Fibroblast of skin of scalp (primary cell): ENCODE data around the gene FAIM2.
A peak's percentile ranks its signal among the peaks of the same experiment; 100 is the strongest.

Experiments
- DNase-seq: peaks from one replicate; pipeline ENCODE4 v3.0.0-alpha.2; 2013

FAIM2 gene

DNA sequence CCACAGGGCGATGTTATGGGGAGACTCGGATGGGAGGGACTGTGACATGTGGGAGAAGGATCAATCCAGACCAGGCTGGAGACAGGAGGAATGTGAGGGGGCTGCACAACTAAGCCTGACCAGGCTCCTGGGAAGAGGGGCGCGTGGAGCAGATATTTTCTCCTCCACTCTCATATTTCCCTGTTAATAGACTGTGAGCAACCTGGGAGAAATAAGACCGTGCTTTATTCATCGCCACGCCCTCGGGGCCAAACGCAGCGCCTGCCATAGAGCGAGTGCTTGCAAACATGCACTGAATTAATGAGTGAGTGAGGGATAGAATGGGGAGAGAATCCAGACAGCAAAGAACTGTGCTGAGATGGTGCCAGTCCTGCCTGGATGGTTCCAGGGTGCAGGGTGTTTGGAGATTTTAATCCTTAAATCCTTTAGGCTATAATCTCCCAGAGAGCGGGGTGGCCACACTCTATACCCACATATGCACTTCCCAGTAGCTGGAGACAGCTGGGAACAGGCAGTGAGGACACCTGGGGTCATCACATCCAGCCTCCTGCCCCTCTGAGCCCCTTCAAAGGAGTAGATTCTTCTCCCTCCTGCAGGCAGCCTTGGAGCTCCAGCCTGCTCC, 13.6 kb upstream of the FAIM2 start:
- DNase-seq: no peak

DNA sequence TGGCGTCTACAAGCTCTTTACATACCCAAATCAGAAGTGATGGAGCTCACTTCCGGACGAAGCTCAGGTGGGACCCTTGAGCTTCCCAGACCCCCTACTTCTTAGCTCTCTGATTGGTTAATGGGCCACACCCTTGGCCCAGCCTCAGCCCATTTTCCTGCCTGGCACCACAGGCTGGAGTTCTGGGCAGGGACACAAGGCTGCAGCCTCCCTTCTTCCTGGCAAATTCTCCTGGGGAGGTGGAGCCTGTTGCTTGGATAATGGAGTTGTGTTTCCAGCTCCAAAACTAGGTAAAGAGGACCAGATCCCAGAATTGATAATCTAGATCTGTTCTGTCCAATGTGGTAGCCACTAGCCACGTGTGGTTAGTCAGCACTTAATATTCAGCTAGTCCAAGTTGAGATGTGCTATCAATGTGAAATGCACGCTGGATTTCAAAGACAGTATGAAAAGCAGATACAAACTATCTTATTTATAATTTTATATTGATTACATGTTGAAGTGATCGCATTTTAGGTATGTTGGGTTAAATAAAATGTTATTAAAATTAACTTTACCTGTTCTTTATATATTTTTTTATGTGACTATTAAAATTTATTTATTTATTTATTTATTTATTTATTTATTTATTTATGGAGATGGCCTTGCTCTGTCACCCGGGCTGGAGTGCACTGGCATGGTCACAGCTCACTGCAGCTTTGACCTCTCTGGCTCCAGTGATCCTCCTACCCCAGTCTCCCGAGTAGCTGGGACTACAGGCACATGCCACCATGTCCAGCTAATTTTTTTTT, 12.6 kb upstream of the FAIM2 start:
- no peak for DNase-seq

DNA sequence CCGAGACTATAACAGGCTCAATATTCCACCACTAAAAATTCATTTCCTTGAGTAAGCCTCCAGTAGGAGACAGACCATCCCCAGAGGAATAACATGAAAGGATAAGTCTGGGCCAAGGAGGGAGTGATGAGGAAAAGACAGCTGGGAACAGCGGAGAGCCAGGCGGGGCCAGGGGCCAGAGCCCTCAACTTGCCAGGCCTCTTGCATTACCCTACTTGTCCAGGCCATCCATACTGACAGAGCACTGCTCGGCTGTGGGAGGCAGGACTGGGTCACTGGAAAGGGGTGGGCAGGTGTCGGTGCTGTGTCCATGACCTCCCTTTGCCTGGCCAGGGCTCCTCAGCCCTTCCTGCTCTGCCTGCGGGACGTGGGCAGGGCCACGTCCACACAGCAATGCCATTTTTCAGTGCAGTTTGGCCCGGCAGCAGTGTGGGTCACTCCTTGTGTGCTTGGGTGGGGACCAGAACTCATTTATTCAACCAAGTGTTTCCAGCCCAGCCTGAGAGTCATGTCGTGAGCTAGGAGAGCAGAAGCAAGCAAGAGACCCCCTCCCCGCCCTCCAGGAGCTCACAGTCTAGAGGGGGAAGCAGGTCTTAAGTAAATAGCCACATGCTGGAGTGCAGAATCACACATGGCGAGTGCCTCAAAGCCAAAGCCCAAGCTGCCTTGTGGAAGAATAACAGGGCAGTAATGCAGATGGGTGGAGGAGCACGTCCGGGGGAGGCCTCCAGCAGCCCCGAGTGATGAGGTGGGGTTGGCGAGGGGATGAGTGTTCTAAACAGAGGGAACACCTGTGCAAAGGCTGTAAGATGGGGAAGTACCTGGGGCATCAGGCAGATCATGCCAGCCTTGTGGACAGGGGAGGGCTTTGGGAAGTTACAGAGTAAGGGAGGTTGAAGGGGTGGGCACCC, 8.9 kb upstream of the FAIM2 start:
- no peak for DNase-seq

DNA sequence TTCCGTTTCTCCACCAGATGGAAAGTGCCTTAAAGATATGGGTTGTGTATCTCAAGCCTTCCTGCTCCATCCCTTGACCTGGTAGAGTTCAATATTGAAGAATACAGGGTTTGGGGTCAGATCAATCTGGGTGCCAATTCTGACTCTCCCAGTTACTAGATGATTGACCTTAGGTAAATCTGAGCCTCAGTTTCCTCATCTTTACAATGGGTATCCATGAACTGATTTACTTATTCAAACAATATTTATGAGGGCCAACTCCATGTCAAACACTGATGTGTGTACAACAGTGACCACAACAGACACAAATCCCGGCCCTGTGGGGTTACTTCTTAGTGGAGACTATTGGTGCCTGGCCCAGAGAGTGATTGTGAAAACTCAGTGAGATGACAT, 7.5 kb upstream of the FAIM2 start:
- no peak for DNase-seq

DNA sequence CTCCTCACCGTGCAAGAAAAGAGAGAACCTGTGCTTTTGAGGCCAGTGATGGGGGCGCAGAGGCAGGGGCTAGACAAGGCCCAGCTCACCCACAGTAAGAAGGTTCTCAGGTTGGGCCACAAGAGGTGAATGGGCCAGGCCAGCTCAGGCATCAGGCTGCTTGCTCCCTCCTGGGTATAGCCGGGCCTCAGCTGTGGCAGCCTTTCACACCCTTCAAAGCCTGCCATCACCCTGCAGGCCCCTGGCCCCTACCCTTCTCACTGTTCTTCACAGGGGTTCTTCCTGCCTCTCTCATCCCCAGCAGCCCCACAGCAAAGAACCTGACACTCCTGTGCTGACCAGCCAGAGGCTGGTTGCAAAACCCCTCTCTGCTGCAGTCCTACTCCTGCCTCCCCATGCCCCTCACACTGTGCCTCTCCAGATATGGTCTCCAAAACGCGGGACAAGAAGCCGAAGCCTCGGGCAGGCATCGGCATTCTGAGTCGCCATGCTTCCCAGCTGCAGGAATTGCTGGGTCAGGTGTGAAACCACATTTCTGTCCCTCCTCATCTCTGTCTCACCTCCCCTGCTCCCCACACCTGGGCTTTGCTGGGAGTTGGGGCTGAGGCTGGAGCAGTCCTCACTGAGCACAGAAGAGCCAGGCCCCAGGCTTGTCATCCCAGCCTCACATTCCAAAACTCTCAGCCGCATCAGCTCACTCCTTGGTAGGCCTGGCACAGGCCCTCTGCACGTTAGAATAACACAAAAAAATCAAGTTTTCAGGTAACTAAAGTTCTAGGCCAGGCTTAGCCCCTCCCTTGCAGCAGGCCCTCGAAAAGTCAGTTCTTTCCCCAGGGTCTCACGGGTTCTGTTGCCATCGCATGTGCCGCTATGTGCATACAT, 6.9 kb upstream of the FAIM2 start:
- no peak for DNase-seq

DNA sequence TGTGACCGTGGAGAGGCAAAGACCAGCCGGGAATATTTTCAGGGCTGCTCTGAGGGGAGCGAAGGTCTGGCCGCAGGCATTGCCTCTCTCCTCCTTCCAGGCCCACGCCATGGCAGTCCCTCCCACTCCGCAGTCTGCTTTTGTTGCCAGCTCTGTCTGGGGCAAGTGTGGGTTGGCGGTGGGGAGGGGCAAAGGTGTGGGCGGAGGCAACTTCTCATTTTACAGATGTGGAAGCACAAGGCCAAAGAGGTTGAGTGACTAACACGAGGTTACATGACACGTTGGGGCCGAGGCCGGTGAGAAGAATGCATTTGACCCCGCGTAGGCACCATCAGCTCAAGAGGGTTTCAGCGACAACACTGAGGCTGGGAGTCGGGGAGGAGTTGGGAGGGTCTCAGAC, 6.1 kb upstream of the FAIM2 start:
- no peak for DNase-seq

DNA sequence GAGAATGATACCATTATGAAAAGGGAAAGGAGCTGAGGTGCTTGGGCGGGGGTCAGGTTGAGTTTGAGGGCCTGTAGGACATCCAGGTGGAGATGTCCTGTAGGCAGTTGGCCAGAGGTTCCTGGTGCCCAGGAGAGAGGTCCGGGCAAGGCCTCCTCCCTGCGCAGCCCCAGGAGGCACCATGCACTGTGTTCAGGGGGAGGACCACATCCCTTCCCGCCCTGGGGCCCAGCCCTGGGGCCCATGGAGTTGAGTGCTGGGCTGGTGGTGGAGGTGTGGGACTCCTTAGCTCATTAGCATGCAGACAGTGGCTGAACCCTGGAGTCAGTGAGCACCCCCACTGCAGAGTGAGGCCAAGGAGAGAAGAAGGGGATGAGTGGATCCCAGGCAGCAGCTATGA, 5.7 kb upstream of the FAIM2 start:
- DNase-seq: no peak

DNA sequence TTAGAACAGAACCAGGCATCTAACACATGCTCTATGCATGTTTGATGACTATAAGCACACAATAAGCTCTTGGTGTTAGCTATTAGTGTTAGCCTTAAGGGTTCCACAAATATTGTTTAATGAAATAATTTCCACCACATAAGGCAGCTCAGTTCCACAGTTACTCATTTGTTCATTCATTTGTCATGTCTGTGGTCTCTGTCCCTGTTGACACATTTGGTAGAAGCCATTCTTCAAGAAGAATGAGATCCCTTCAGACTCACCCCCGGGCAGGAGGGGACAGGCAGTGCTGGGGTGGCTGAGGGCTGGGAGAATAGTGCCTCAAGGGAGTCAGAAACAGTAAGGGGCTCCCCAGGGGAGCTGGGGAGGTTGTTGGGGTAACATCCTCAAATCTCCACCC, 3.7 kb upstream of the FAIM2 start:
- DNase-seq: peak; percentile 19

DNA sequence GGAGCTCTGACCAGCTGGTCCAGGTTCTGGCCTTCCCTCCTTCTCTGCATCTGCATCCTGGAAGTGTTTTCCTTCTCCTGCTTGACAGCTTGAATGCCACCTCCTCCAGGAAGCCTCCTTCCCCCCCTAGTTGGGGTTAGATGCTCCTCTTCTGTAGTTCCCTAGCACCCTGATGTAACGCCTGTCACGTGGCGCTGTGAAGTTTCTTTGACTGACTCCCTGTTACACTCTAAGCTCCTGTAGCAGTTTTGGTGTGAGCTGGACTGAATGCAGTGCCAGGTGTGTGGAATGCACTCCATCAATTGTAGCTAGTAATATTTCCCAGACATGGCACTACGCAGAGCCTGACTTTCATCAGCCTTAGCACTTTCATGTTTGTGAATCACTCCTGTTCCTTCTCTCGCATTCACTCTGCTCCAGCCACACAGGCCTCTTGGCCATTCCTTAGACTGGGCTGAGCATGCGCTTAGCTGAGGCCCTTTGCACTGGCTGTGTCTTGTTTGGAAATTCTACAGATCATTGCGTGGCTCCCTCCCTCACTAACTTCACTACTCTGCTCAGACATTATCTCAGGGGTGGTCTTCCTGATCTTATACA, 2.1 kb upstream of the FAIM2 start:
- no peak for DNase-seq

DNA sequence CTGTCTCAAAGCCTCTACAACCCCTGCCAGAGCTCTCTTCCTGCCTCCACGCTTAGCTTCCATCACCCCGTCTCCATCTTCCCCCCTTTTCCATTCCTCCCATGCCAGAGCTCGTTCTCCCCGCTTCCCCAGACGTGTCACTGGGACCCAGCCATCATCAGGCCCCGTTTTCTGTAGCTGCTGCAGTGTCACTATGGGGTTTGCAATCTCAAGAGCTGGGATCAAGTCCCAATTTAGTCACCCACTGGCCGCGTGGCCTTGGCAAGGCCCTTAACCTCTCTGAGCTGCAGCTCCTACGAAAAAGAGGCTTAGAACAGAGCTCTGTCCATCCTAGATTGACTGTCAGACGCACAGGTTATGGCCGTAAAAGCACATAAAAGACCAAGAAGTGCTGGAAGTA, 901 bp upstream of the FAIM2 start:
- no peak for DNase-seq

DNA sequence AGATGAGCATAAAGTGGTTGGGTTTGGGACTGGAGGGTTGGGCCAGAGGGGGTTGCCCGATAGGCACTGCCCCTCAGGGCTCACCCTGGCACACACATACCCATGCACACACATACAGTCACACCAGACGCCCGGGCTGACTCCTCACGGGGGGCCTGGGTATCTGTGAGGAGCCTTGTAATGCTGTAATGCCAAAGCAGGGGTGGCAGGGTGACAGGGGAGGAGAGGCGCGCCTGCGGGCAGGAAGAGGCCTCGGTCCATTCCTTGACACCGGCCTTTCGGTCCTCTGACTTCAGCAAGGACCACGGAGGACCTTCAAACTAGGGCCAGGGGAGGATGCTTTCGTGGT, 375 bp downstream of the FAIM2 start:
- no peak for DNase-seq

DNA sequence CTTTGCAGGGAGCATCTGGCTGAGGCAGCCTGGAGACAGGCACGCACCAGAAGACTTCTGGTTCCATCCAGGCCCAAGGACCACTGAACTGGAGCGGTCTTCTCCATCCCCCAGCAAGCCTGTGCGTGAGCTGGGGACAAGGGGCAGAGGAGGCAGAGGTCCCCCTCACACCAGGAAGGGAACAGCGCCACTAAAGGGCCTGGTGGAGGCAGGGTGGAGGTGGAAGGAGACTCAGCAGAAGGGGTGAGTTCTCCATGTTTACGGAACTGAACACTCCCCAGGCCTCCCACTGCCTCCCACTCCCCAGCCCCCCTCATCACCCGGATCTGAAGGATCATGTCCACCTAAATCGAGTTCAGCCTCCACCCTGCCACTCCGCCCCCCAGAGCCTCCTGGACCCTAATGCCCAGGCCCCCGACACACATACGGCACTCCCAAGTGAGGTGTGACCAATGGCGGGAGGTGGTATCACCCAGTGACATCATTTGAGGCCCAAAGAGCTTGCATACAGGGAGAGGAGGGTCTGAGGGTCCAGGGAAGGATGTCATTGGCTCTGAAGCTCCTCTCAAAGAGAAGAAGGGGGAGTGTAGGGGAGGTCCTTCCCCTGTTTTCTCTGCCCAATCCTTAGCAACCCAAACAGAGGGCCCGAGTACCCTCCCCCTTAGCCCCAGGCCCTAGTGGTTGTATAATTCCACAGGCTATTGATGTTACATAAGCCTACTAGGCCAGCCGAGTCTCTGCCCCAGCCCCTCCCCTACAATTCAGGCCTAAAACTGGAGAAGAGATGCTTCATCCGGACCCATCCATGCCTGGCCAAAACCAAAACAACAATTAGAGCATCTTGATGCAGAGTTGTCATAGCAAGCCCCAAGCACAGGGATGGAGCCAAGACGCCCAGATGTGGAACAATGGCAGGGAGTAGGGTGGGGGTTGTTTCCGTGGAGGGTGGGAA, 1.0 kb downstream of the FAIM2 start:
- no peak for DNase-seq

DNA sequence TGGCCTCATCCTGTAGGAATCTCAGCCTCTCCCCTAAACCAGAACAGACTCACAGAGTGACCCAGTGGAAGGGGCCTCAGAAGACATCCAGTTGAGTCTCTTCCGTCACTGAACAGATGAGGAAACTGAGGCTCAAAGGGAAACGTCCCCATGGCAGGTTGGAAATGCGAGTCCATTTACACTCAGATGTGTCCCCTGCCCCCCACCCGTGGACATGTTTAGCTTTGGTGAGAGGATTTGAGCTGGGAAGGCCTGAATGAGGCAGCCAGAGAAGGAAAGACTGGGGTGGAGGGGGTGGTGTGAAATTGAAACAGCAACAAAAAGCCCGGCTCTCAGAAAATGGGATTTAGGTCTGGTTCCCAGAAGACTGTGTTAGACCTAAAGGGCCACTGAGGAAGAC, 1.7 kb downstream of the FAIM2 start:
- no peak for DNase-seq

DNA sequence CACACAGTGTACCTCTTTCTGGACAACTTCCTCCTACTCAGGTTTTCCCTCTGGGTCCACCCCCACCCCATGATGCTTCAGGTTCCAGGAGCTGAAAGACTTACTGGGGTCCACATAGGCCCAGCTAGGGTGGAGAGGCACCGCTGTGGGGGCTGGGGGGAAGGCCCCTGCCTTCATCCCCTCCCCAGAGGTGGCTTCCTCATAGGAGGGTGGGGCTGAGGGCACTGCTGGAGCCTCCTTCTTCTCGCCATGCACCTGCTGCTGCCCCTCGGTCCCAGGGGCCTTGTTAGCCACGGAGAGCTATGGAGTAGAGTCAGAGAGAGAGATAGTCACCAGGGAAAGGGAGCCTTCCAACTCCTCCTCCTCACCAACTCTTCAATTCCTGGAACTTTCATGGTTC, 2.7 kb downstream of the FAIM2 start:
- DNase-seq: no peak

DNA sequence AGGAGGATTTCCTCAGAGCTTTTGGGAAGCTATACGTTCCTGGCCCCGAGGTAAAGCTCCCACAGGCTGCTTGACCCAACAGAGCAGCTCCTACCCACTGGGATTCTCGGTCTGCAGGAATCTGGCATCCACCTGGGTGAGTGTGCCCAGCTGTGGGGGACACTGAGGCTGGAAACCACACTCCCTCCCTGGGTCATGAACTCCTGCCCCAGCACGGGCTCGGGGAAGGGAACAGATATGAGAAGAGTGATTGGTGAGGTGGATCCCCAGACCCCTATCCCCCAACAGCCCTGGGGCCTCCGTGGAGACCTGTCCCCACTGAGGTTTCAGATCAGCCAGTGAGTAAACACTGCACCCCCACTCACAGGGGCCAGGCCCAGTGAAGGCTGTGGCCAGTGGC, 3.3 kb downstream of the FAIM2 start:
- no peak for DNase-seq

DNA sequence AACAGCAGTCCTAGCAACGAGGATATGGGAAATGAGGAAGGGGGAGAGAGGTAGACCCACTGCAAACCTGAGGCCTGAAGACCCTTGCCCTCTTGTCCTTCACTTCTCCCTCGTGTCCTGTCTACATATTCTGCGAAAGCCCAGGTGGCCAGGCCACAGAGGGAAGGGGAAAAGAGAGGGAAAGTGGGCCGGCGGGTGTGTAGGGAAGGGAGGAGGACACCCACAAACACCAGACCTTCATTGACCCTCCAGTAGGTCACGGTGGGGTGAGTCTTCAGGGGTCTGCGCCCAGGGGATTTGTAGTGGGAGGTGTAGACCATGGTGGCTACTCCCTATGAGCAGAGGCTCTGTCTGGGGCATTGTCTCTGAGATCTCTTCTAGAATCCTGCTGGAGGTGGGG, 3.8 kb downstream of the FAIM2 start:
- no peak for DNase-seq

DNA sequence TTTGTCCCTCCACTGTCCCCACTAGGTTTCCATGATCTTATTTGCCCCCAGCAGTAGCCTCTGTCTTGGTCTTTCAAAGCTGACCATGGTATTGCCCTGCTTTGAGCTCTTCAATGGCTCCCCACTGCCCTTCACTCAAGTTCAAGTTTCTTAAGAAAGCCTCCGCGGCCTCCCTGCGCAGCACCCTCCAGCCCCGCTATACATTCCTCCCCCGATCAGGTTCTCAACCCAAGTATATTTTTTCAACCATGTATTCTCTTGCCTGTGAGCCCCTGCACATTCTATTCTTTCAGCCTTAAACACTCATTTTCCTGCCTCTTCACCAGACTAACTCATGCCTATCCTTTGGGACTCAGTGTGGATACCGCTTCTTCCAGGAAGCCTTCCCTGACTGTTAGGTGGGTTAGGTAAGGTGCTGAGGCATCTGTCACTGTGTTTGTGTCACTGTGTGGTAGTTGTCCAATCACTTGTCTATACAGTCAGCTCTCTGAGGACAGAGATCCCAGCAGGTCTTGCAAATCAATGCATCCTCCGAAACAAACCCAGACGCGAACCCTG, 4.3 kb downstream of the FAIM2 start:
- DNase-seq: no peak

DNA sequence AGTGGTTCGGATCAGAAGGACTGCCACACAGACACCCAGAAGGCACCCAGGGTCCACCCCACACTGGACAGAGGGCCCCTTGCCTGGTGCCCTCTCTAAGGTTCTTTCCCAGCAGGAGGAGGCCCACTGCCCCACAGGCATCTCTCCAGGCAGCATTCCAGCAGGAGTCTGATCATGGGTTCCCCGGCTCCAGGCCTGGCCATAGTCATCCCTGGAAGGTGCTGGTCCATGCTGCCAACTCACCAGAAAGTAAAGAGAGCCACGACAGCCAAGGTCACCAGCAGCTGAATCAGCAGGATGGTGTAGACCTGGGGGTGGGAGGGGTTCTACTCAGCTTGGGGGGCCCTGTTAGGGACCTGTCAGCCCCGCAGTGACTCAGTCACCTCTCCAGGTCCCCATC, 6.4 kb downstream of the FAIM2 start:
- DNase-seq: no peak

DNA sequence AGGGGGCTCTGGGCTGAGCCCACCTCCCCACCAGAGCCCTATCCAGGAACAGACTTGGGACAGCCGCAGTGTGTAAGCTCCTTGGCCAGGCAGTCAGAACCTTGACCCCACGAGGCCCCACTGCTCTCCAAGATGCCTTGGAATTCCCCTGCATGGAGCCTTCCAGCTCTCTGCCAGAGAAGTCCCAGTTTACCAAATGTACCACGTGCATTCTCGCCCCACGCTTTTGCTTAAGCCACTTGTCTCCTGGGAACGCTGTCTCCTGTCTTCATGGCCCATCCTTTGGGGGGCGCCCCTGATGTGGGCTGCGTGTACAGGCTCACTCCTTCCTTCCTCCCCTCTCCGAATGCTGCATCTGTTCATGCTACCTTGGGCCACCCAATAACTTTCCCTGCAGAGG, 7.9 kb downstream of the FAIM2 start:
- no peak for DNase-seq

DNA sequence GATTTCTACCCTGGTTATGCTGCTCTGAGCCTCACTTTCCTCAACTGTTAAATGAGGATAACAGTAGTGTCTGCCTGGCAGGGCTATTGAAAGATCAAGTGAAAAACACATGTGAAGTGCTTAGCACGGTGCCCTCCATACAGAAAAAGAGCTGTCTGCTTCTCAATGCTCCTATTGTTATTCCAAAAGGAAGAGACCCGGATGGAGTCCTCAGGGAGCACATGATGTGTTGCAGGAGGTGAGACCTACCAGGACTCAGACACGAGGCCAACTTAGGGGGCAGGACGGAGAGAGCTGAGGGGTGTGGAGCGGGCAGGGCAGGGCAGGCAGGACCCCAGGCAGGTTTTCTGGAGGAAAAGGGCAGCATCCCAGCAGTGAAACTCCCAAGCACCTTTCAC, 8.9 kb downstream of the FAIM2 start:
- DNase-seq: no peak
